ENCODE results near the gene MAP2K1.

Gene MAP2K1

DNA sequence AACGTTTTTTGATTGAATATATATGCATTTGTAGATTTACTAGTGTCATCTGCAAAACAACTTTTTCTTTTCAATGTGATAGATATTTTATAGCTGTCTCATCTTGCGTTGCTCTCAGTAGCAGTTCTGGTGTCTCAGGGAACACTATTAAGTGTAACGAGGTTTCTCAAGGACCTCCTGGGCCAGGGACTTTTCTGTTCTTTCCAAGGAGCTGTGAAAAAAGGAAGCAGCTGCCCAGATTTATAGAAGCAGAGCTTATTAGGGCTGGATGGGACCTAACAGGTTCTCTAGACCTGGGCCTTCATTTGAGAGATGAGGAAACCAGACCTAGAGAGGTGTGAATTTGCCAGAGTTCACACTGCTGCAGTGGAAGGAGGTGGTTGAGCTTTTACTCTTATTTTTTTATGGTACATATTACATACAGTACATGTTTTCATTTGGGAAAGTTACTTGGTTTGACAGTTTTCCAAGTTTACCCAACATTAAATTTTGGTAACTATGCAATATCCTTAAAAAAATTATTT is 16.1 kb downstream of the MAP2K1 start:
- TF ChIP-seq, protein P1, sequence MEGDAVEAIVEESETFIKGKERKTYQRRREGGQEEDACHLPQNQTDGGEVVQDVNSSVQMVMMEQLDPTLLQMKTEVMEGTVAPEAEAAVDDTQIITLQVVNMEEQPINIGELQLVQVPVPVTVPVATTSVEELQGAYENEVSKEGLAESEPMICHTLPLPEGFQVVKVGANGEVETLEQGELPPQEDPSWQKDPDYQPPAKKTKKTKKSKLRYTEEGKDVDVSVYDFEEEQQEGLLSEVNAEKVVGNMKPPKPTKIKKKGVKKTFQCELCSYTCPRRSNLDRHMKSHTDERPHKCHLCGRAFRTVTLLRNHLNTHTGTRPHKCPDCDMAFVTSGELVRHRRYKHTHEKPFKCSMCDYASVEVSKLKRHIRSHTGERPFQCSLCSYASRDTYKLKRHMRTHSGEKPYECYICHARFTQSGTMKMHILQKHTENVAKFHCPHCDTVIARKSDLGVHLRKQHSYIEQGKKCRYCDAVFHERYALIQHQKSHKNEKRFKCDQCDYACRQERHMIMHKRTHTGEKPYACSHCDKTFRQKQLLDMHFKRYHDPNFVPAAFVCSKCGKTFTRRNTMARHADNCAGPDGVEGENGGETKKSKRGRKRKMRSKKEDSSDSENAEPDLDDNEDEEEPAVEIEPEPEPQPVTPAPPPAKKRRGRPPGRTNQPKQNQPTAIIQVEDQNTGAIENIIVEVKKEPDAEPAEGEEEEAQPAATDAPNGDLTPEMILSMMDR (IDR thresholded peaks at IDR 0.05) = no peak

DNA sequence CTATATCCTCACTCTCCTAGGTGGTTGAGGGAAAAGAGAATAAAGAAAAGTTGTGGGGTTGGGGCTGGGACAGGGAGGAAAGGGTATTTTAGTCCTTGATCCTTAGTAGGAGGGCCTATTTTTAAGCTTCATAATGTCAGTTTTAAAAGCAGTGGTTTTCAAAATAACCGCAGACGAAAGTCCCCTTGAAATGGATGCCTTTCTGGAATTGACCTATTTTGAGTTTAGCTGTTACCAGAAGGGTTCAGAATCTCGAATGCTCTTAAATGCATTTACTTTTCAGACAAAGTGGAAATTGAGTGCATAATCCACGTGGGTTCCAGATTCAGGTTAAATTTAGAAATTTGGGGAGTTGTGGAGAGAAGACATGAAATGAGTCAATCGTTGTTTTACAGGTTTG is 16.6 kb downstream of the MAP2K1 start:
- TF ChIP-seq, protein P1 (IDR thresholded peaks at IDR 0.05) = no peak

DNA sequence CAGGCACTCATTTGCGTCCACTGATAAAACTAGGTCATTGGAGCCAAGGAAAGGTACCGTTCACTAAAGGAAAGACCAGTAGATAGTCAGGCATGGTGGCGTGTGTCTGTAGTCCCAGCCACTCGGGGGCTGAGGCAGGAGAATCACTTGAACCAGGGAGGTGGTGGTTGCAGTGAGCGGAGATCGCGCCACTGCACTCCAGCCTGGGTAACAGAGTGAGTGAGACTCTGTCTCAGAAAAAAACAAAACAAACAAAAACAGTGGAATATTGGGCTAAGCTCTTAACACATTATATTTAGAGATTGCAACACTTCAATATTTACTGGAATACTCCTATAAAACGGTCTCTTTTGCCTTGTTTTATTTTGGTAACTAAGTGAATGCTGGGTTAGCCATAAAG is 17.4 kb downstream of the MAP2K1 start:
- TF ChIP-seq, protein P1 (IDR thresholded peaks at IDR 0.05) = no peak

DNA sequence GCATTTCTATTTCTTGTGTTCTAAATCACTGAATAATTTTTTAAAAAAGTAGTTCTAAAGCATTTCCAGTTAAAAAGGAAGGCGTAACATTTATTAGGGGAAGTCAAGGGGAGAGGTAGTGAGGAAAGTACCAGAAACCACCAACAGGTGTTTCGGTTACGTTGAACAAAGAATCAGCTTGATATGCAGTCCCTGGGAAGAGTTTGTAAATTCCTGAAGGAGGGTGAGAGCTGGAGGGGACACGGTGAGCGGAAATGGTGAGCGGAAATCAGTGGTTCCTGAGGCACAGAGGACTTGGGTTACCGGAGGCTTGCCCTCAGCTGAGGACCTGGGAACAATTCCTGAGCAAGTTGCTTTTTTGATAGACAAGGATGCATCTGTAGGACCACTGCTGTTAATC is 17.8 kb downstream of the MAP2K1 start:
- TF ChIP-seq, protein P1 (IDR thresholded peaks at IDR 0.05) = no peak

DNA sequence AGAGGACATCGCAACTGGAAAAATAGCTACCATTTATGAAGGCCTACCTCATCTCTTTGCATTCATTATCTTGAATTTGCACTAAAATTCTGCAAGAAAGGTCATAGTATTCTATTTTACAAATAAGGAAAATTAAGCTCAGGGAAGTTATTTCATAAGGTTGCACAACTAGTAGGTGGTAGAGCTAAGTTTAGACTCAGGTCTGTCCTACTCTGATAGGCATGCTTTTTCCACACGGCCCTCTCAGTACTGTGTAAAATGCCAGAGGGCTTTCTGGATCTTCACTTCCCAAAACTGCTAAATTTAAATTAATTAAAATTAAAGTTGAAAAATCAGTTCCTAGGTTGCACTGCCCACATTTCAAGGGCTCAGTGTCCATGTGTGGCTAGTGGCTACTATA is 18.3 kb downstream of the MAP2K1 start:
- TF ChIP-seq, protein P1 (IDR thresholded peaks at IDR 0.05) = no peak

DNA sequence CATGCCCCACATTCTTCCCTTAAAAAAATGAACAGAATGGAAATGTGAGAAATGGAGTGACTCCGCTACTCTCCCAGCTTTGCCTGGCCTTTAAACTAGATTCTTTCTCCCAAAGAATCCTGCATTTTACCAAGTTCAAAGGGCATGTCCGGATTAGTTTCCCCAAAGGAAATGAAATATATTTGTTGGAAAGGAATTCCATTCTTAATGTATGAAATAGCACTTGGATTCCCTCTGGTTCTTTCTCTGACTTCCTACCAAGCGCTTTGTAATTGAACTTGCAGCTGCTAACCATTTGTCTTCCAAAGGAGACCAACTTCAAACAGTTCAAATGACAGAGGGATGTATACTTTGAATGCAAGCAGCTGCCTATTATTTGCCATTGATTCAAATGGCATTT is 18.9 kb downstream of the MAP2K1 start:
- TF ChIP-seq, protein P1 (IDR thresholded peaks at IDR 0.05) = no peak

DNA sequence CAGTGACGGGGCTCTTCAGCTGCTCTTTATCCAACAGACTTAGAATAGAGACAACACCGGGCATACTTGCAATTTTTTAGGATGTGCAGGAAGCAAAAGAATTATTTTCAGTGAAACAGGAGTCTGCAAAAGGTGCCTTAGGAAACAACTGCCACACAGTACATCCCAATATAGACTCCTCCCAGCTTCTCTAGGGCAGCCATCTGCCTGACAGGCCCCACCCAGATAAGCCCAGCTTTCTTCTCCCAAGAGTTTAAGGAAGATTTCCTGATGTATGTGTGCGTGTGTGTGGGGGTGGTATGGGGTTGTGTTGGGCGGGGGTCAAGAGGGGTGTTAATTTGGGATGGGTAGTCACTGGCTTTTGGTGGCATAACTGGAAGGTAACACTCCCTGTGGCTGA is 21.5 kb downstream of the MAP2K1 start:
- TF ChIP-seq, protein P1 (IDR thresholded peaks at IDR 0.05) = no peak

DNA sequence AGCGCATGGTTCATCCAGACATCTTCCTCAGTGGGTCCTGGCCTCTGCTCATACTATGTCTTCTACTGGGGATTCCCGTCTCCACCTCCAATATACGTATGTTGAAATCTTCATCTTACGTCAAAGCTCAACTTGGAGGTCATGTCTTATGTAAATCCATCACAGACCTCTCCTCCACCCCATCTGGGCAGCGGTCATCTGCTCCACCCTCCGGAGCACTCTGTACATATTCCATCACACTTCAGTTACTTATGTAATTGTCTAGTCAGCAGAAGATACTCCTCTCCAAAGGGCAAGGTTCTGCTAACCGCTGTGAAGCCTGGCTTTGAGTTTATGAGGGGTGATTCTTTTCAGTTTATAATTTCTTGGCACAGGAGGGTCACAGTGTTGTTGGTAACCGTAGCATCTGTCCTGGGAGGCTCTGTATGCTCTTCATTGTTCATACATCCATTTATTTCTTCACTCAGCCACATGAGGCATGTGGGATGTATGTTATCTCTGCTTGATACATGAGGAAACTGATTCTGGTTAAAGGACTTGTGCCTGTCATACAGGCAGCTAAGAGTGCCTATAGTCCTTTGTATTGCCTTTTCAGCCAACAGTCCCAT is 22.1 kb downstream of the MAP2K1 start:
- TF ChIP-seq, protein P1 (IDR thresholded peaks at IDR 0.05) = no peak

Measured in LNCAP (cell line).